ENCODE measurements around the gene SERPINA9. TPM values are rescaled to one million over a fixed set of nuclear protein-coding genes. Genes with fewer than 3 reads are reported as not detected.

SERPINA9 gene
- polyA plus RNA-seq, 4 donors = 0.64 TPM; not detected in 3

GRCh38 chr14:94472842-94473241 is 3.2 kb downstream of the SERPINA9 start:
- no peaks in the 10 kb centered on the region for H3K4me1 ChIP-seq (ENCODE audit: control insufficient read depth in 3 of 3, insufficient read depth in 2 of 3, low read depth in 1 of 3, low read length in 2 of 3)
- no peaks in the 10 kb centered on the region for H3K27me3 ChIP-seq (ENCODE audit: control insufficient read depth in 3 of 3, insufficient read depth in 3 of 3, low read length in 3 of 3)
- WGBS, 3 donors = 41 to 61% (median 51%) methylated on average over 4 of the region's 4 CpGs
- no peak overlapping the region for H3K27ac ChIP-seq (ENCODE audit: low read depth in 1 of 3, low read length in 2 of 3)
- no peak for DNase-seq
- no peaks in the 10 kb centered on the region for H3K36me3 ChIP-seq (ENCODE audit: control insufficient read depth in 3 of 3, insufficient read depth in 2 of 3, low read depth in 1 of 3, low read length in 3 of 3)
- no peak overlapping the region for H3K4me3 ChIP-seq (ENCODE audit: low read depth in 1 of 3, low read length in 3 of 3)
- H3K9me3 ChIP-seq (ENCODE audit: control insufficient read depth in 2 of 2, insufficient read depth in 1 of 2, low read depth in 1 of 2, low read length in 1 of 2) = no peaks in the 10 kb centered on the region
- FAIRE-seq = no peak

GRCh38 chr14:94471045-94471444 is 5.0 kb downstream of the SERPINA9 start:
- FAIRE-seq (no peak), DNase-seq (no peak)
- Histone ChIP-seq H3K27ac (ENCODE audit: low read depth in 1 of 3, low read length in 2 of 3) (no peak overlapping the region), H3K36me3 (ENCODE audit: control insufficient read depth in 3 of 3, insufficient read depth in 2 of 3, low read depth in 1 of 3, low read length in 3 of 3) (no peaks in the 10 kb centered on the region), H3K27me3 (ENCODE audit: control insufficient read depth in 3 of 3, insufficient read depth in 3 of 3, low read length in 3 of 3) (no peaks in the 10 kb centered on the region), H3K9me3 (ENCODE audit: control insufficient read depth in 2 of 2, insufficient read depth in 1 of 2, low read depth in 1 of 2, low read length in 1 of 2) (peaks cover 0 to 3% of the 10 kb centered on the region in 2 donors), H3K4me3 (ENCODE audit: low read depth in 1 of 3, low read length in 3 of 3) (no peak overlapping the region), H3K4me1 (ENCODE audit: control insufficient read depth in 3 of 3, insufficient read depth in 2 of 3, low read depth in 1 of 3, low read length in 2 of 3) (no peaks in the 10 kb centered on the region)
- WGBS, 3 donors = 85 to 94% (median 91%) methylated on average over 2 of the region's 2 CpGs

DNA sequence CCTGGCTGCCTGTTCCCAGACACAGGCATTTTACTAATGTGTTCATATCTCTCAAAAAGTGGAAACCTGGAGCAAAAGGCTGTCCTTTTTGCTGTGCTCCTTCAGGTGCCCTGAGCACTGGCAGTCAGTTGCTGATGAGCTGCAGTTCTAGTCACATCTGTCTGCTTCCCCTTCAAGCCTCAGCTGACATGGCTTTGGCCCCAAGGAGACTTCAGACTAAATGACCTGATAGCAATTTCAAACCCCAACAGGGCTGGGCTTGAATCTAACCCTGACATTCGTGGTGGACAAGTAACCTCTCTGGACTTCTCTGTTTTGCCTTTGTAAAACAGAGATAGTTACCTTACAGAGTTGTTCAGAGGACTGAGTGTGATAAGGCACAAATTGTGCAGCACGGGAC is 5.7 kb downstream of the SERPINA9 start:
- H3K4me1 ChIP-seq (ENCODE audit: control insufficient read depth in 3 of 3, insufficient read depth in 2 of 3, low read depth in 1 of 3, low read length in 2 of 3) = no peaks in the 10 kb centered on the region
- DNase-seq = no peak
- H3K27me3 ChIP-seq (ENCODE audit: control insufficient read depth in 3 of 3, insufficient read depth in 3 of 3, low read length in 3 of 3) = no peaks in the 10 kb centered on the region
- peaks cover 0 to 10% of the 10 kb centered on the region in 2 donors for H3K9me3 ChIP-seq (ENCODE audit: control insufficient read depth in 2 of 2, insufficient read depth in 1 of 2, low read depth in 1 of 2, low read length in 1 of 2)
- no peak for FAIRE-seq
- WGBS, 3 donors = 28 to 60% (median 35%) methylated on average over 2 of the region's 2 CpGs
- H3K4me3 ChIP-seq (ENCODE audit: low read depth in 1 of 3, low read length in 3 of 3) = no peak overlapping the region
- H3K27ac ChIP-seq (ENCODE audit: low read depth in 1 of 3, low read length in 2 of 3) = no peak overlapping the region
- no peaks in the 10 kb centered on the region for H3K36me3 ChIP-seq (ENCODE audit: control insufficient read depth in 3 of 3, insufficient read depth in 2 of 3, low read depth in 1 of 3, low read length in 3 of 3)

DNA sequence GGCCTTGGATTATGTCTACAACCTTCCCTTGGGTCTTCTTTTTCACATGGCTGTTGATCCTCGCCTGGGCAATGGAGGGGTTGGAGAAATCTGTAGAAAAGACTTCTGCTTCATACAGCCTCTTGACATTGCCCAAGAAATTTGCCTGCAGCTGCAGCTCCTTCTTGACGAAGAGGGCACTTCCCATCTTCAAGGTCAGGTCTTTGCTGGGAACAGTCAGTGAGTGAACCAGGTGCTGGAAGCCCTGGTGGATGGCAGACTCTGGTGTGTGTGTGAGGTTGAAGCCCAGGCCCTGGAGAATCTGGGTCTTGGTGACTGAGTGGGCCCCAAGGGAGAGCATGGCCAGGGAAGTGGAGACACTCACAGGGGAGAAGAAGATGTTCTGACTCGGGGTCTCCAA is 6.7 kb downstream of the SERPINA9 start:
- Histone ChIP-seq H3K36me3 (ENCODE audit: control insufficient read depth in 3 of 3, insufficient read depth in 2 of 3, low read depth in 1 of 3, low read length in 3 of 3) (no peaks in the 10 kb centered on the region), H3K9me3 (ENCODE audit: control insufficient read depth in 2 of 2, insufficient read depth in 1 of 2, low read depth in 1 of 2, low read length in 1 of 2) (peaks cover 0 to 20% of the 10 kb centered on the region in 2 donors), H3K27ac (ENCODE audit: low read depth in 1 of 3, low read length in 2 of 3) (no peak overlapping the region), H3K4me3 (ENCODE audit: low read depth in 1 of 3, low read length in 3 of 3) (no peak overlapping the region), H3K4me1 (ENCODE audit: control insufficient read depth in 3 of 3, insufficient read depth in 2 of 3, low read depth in 1 of 3, low read length in 2 of 3) (no peaks in the 10 kb centered on the region), H3K27me3 (ENCODE audit: control insufficient read depth in 3 of 3, insufficient read depth in 3 of 3, low read length in 3 of 3) (no peaks in the 10 kb centered on the region)
- DNase-seq (no peak), FAIRE-seq (no peak)
- WGBS, 3 donors = 69 to 70% (median 70%) methylated on average over 3 of the region's 3 CpGs

GRCh38 chr14:94467728-94468520 is 8.1 kb downstream of the SERPINA9 start:
- Histone ChIP-seq H3K4me1 (ENCODE audit: control insufficient read depth in 3 of 3, insufficient read depth in 2 of 3, low read depth in 1 of 3, low read length in 2 of 3) (no peaks in the 10 kb centered on the region), H3K9me3 (ENCODE audit: control insufficient read depth in 2 of 2, insufficient read depth in 1 of 2, low read depth in 1 of 2, low read length in 1 of 2) (peaks cover 0 to 21% of the 10 kb centered on the region in 2 donors), H3K27ac (ENCODE audit: low read depth in 1 of 3, low read length in 2 of 3) (no peak overlapping the region), H3K36me3 (ENCODE audit: control insufficient read depth in 3 of 3, insufficient read depth in 2 of 3, low read depth in 1 of 3, low read length in 3 of 3) (no peaks in the 10 kb centered on the region), H3K4me3 (ENCODE audit: low read depth in 1 of 3, low read length in 3 of 3) (no peak overlapping the region), H3K27me3 (ENCODE audit: control insufficient read depth in 3 of 3, insufficient read depth in 3 of 3, low read length in 3 of 3) (no peaks in the 10 kb centered on the region)
- 84 to 89% (median 87%) methylated on average over 4 of the region's 4 CpGs for WGBS, 3 donors
- FAIRE-seq (no peak), DNase-seq (no peak)

DNA sequence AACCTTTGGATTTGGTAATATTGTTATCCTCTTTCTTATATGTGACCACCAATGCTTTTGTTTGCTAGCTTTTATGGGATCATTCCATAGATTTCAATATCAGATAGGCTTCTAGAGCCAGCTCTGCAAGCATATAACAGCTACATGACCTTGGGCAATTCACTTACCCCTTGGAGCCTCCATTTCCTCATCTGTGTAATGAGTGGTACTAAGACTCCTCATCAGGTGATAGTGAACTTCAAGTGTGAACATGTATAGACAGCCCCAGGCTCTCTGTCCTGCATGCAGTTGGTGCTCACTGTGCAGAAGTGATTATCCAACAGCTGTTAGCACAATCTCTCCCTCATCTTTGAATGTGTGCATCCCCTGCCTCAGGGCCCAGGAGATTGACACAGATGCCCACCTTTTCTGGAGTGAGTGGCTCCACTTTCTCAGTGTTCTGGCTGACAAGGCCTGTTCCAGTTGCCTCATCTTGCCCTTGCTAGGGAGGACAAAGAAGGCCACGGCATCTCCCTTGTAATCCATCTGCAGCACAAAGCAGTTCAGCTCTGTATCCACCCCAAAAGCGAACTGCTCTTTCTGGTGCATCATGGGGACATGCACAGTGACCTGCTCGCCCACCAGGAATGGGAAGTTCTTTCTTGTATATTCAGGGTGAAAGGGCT is 9.2 kb downstream of the SERPINA9 start:
- FAIRE-seq (no peak), DNase-seq (no peak)
- Histone ChIP-seq H3K27ac (ENCODE audit: low read depth in 1 of 3, low read length in 2 of 3) (no peak overlapping the region), H3K4me3 (ENCODE audit: low read depth in 1 of 3, low read length in 3 of 3) (no peak overlapping the region), H3K9me3 (ENCODE audit: control insufficient read depth in 2 of 2, insufficient read depth in 1 of 2, low read depth in 1 of 2, low read length in 1 of 2) (peaks cover 0 to 21% of the 10 kb centered on the region in 2 donors), H3K4me1 (ENCODE audit: control insufficient read depth in 3 of 3, insufficient read depth in 2 of 3, low read depth in 1 of 3, low read length in 2 of 3) (no peaks in the 10 kb centered on the region), H3K27me3 (ENCODE audit: control insufficient read depth in 3 of 3, insufficient read depth in 3 of 3, low read length in 3 of 3) (no peaks in the 10 kb centered on the region), H3K36me3 (ENCODE audit: control insufficient read depth in 3 of 3, insufficient read depth in 2 of 3, low read depth in 1 of 3, low read length in 3 of 3) (no peaks in the 10 kb centered on the region)
- WGBS, 3 donors = 60 to 70% (median 64%) methylated on average over 3 of the region's 3 CpGs

DNA sequence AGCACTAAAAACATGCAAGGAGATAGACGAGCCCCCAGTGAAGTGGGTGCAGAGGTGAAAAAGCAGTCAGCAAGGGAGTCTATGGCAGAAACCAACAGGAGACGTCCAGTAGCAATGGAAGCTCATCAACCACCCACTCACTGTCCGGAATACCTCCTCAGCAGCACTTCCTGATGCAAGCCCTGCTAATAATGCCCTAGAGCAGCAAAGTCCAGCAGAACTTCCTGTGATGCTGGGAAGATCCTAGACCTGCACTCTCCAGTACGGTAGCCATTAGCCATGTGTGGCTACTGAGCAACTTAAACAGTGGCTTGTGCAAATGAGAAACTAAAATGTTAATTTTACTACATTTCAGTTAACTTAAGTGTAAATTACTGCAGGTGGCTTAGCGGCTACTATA is 11.0 kb downstream of the SERPINA9 start:
- FAIRE-seq (no peak), DNase-seq (no peak)
- no peak overlapping the region for H3K27ac ChIP-seq (ENCODE audit: low read depth in 1 of 3, low read length in 2 of 3)
- no peak overlapping the region for H3K4me3 ChIP-seq (ENCODE audit: low read depth in 1 of 3, low read length in 3 of 3)
- H3K9me3 ChIP-seq (ENCODE audit: control insufficient read depth in 2 of 2, insufficient read depth in 1 of 2, low read depth in 1 of 2, low read length in 1 of 2) = peaks cover 0 to 21% of the 10 kb centered on the region in 2 donors
- H3K4me1 ChIP-seq (ENCODE audit: control insufficient read depth in 3 of 3, insufficient read depth in 2 of 3, low read depth in 1 of 3, low read length in 2 of 3) = no peaks in the 10 kb centered on the region
- no peaks in the 10 kb centered on the region for H3K27me3 ChIP-seq (ENCODE audit: control insufficient read depth in 3 of 3, insufficient read depth in 3 of 3, low read length in 3 of 3)
- 81 to 85% (median 84%) methylated on average over 5 of the region's 5 CpGs for WGBS, 3 donors
- no peaks in the 10 kb centered on the region for H3K36me3 ChIP-seq (ENCODE audit: control insufficient read depth in 3 of 3, insufficient read depth in 2 of 3, low read depth in 1 of 3, low read length in 3 of 3)

- H3K9me3 ChIP-seq (ENCODE audit: control insufficient read depth in 2 of 2, insufficient read depth in 1 of 2, low read depth in 1 of 2, low read length in 1 of 2) = peaks cover 0 to 21% of the 10 kb centered on the region in 2 donors
- no peaks in the 10 kb centered on the region for H3K27me3 ChIP-seq (ENCODE audit: control insufficient read depth in 3 of 3, insufficient read depth in 3 of 3, low read length in 3 of 3)
- FAIRE-seq (no peak), DNase-seq (no peak)
- no peaks in the 10 kb centered on the region for H3K4me1 ChIP-seq (ENCODE audit: control insufficient read depth in 3 of 3, insufficient read depth in 2 of 3, low read depth in 1 of 3, low read length in 2 of 3)
- H3K4me3 ChIP-seq (ENCODE audit: low read depth in 1 of 3, low read length in 3 of 3) = no peak overlapping the region
- H3K36me3 ChIP-seq (ENCODE audit: control insufficient read depth in 3 of 3, insufficient read depth in 2 of 3, low read depth in 1 of 3, low read length in 3 of 3) = no peaks in the 10 kb centered on the region
- 79 to 93% (median 84%) methylated on average over 5 of the region's 5 CpGs for WGBS, 3 donors
- no peak overlapping the region for H3K27ac ChIP-seq (ENCODE audit: low read depth in 1 of 3, low read length in 2 of 3)
Observed at GRCh38 chr14:94464290-94464689, 11.7 kb downstream of the SERPINA9 start.
